IMR-90 (cell line): ENCODE data around the gene VWA8.

Experiments
- CEBPB ChIP-seq: IDR thresholded peaks from 2 replicates; pipeline ENCODE4 v1.6.1; 2012; ENCODE audit warnings: low read depth, low read length, improper control_type of control experiment
- CHD1 ChIP-seq: IDR thresholded peaks from 2 replicates; pipeline ENCODE4 v1.6.1; 2012; ENCODE audit warnings: low read depth, low read length, improper control_type of control experiment
- CTCF ChIP-seq: conservative IDR thresholded peaks from 2 replicates; pipeline ENCODE4 v1.5.1; 2012; ENCODE audit warnings: mild to moderate bottlenecking, low read depth, low read length, improper control_type of control experiment
- FOS ChIP-seq: fragments of 150-350 bp; IDR thresholded peaks from 2 replicates; pipeline ENCODE4 v1.6.1; 2016; ENCODE audit warnings: low read depth, low read length
- MAZ ChIP-seq: IDR thresholded peaks from 2 replicates; pipeline ENCODE4 v1.6.1; 2012; ENCODE audit warnings: low read depth, mild to moderate bottlenecking, low read length, improper control_type of control experiment, moderate library complexity, borderline replicate concordance
- MXI1 ChIP-seq: IDR thresholded peaks from 2 replicates; pipeline ENCODE4 v1.6.1; 2012; ENCODE audit warnings: low read depth, mild to moderate bottlenecking, low read length, moderate library complexity, borderline replicate concordance
- POLR2A ChIP-seq: IDR thresholded peaks from 2 replicates; pipeline ENCODE4 v1.6.1; 2012; ENCODE audit warnings: mild to moderate bottlenecking, low read depth, low read length
- RCOR1 ChIP-seq: IDR thresholded peaks from 2 replicates; pipeline ENCODE4 v1.6.1; 2012; ENCODE audit warnings: mild to moderate bottlenecking, low read length, improper control_type of control experiment; ENCODE audit not compliant: insufficient replicate concordance
- RFX5 ChIP-seq: IDR thresholded peaks from 2 replicates; pipeline ENCODE4 v1.8.0; 2012; ENCODE audit warnings: low read depth, mild to moderate bottlenecking, low read length, moderate library complexity
- SMC3 ChIP-seq: fragments of 150-350 bp; IDR thresholded peaks from 2 replicates; pipeline ENCODE4 v1.6.1; 2016; ENCODE audit warnings: low read depth, mild to moderate bottlenecking, antibody characterized with exemption, low read length, moderate library complexity
- USF2 ChIP-seq: fragments of 150-350 bp; IDR thresholded peaks from 2 replicates; pipeline ENCODE4 v1.6.1; 2017; ENCODE audit warnings: mild to moderate bottlenecking, antibody characterized with exemption, low read length, low read depth
- TF ChIP-seq, protein P1 (sequence below): fragments of 150-350 bp; IDR thresholded peaks from 2 replicates; pipeline ENCODE4 v1.6.1; 2016; ENCODE audit warnings: low read depth, mild to moderate bottlenecking, low read length, moderate library complexity, borderline replicate concordance

- no peak for TF ChIP-seq CTCF
- TF ChIP-seq, protein P1, sequence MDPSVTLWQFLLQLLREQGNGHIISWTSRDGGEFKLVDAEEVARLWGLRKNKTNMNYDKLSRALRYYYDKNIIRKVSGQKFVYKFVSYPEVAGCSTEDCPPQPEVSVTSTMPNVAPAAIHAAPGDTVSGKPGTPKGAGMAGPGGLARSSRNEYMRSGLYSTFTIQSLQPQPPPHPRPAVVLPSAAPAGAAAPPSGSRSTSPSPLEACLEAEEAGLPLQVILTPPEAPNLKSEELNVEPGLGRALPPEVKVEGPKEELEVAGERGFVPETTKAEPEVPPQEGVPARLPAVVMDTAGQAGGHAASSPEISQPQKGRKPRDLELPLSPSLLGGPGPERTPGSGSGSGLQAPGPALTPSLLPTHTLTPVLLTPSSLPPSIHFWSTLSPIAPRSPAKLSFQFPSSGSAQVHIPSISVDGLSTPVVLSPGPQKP = no peak
- no peak for TF ChIP-seq POLR2A
- no peak for TF ChIP-seq USF2
- no peak for TF ChIP-seq FOS
- TF ChIP-seq RFX5 = no peak
- no peak for TF ChIP-seq CEBPB
- no peak for TF ChIP-seq CHD1
- no peak for TF ChIP-seq RCOR1
- TF ChIP-seq SMC3 = no peak
- no peak for TF ChIP-seq MAZ
- no peak for TF ChIP-seq MXI1
Observed at GRCh38 chr13:41586216-41586615, 374.7 kb downstream of the VWA8 start.
